KMS-11 (cell line): ENCODE data around the gene SYT7.

Experiments used
- H2AFZ ChIP-seq: fragments of 200-600 bp; sonication (generic); 2 replicates; pipeline ENCODE4 v1.6.1; 2016; ENCODE audit warnings: antibody characterized with exemption, mixed run types, low read depth
- H3K27ac ChIP-seq: fragments of 200-600 bp; sonication (generic); 2 replicates; pipeline ENCODE4 v1.6.1; 2016; ENCODE audit warnings: mild to moderate bottlenecking, mixed run types
- H3K27me3 ChIP-seq: fragments of 200-600 bp; sonication (generic); 2 replicates; pipeline ENCODE4 v1.6.1; 2017; ENCODE audit warnings: mild to moderate bottlenecking, low read depth, mixed run types, moderate library complexity; ENCODE audit not compliant: insufficient read depth
- H3K36me3 ChIP-seq: fragments of 200-600 bp; sonication (generic); 2 replicates; pipeline ENCODE4 v1.6.1; 2017; ENCODE audit warnings: mild to moderate bottlenecking, mixed run types; ENCODE audit not compliant: insufficient read depth
- H3K4me1 ChIP-seq: fragments of 200-600 bp; sonication (generic); 2 replicates; pipeline ENCODE4 v1.6.1; 2016; ENCODE audit warnings: mild to moderate bottlenecking, low read depth, mixed run types; ENCODE audit not compliant: poor library complexity, severe bottlenecking
- H3K4me2 ChIP-seq: fragments of 200-600 bp; sonication (generic); 2 replicates; pipeline ENCODE4 v1.7.0; 2016; ENCODE audit warnings: mild to moderate bottlenecking, mixed run types
- H3K4me3 ChIP-seq: fragments of 200-600 bp; sonication (generic); IDR thresholded peaks from 2 replicates; pipeline ENCODE4 v1.6.1; 2017; ENCODE audit warnings: low read depth, low read length, mixed read lengths; ENCODE audit not compliant: insufficient read depth
- H3K79me2 ChIP-seq: fragments of 200-600 bp; sonication (generic); 2 replicates; pipeline ENCODE4 v1.6.1; 2016; ENCODE audit warnings: low read depth, mixed run types; ENCODE audit not compliant: insufficient read depth
- H3K9ac ChIP-seq: fragments of 200-600 bp; sonication (generic); 2 replicates; pipeline ENCODE4 v1.6.1; 2016; ENCODE audit warnings: mild to moderate bottlenecking, mixed run types
- H4K20me1 ChIP-seq: fragments of 200-600 bp; sonication (generic); 2 replicates; pipeline ENCODE4 v1.6.1; 2016; ENCODE audit warnings: mild to moderate bottlenecking, mixed run types; ENCODE audit not compliant: insufficient read depth
- TF ChIP-seq, protein P1 (sequence below): fragments of 200-600 bp; sonication (generic); conservative IDR thresholded peaks from 2 replicates; pipeline ENCODE4 v1.6.1; 2017; ENCODE audit warnings: low read depth, mild to moderate bottlenecking, antibody characterized with exemption, low read length, moderate library complexity, mixed read lengths

Gene SYT7

DNA sequence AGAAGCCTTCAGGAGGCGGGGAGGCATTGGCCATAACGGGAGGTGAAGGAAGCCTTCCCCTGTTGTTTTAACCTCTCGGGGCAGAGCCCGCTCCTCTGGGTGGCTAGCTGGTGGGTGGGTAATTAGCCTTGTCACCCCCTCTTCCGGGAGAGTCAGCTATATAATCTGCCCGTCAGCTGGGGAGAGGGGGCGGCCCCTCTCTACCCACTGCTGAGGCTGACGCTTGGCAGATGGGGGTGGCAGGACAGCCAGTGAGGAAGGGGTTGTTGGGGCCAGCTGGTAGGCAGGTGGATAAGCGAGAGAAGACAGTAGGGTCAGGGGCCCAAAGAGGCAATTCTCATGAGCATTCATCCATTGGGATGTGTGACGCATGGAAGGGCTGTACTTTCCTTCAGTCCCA lies 33.0 kb upstream of the SYT7 start:
- TF ChIP-seq, protein P1, sequence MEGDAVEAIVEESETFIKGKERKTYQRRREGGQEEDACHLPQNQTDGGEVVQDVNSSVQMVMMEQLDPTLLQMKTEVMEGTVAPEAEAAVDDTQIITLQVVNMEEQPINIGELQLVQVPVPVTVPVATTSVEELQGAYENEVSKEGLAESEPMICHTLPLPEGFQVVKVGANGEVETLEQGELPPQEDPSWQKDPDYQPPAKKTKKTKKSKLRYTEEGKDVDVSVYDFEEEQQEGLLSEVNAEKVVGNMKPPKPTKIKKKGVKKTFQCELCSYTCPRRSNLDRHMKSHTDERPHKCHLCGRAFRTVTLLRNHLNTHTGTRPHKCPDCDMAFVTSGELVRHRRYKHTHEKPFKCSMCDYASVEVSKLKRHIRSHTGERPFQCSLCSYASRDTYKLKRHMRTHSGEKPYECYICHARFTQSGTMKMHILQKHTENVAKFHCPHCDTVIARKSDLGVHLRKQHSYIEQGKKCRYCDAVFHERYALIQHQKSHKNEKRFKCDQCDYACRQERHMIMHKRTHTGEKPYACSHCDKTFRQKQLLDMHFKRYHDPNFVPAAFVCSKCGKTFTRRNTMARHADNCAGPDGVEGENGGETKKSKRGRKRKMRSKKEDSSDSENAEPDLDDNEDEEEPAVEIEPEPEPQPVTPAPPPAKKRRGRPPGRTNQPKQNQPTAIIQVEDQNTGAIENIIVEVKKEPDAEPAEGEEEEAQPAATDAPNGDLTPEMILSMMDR: no peak

DNA sequence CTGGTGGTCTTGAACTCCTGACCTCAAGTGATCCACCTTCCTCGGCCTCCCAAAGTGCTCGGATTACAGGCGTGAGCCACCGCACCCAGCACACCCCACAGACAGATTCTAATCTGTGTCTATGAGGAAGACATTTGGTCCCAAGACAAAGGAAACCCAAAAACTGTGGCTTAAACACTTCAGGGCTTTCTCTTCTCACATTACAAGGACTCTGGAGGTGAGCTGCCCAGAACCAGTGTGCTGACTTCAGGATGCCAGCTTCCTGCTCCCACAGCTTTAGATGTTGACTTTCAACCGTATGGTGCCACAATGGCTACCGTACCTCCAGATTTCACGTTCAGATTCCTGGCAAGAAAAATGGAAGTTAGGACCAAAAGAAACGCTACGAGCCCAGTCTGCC lies 32.2 kb upstream of the SYT7 start:
- H3K79me2 ChIP-seq: no peaks in the 10 kb centered on the region
- H3K27me3 ChIP-seq: peaks cover 78% of the 10 kb centered on the region
- H3K4me3 ChIP-seq: no peak overlapping the region
- TF ChIP-seq, protein P1: no peak
- no peak overlapping the region for H2AFZ ChIP-seq
- no peaks in the 10 kb centered on the region for H4K20me1 ChIP-seq
- no peak overlapping the region for H3K9ac ChIP-seq
- H3K4me2 ChIP-seq: no peak overlapping the region
- H3K27ac ChIP-seq: no peak overlapping the region
- no peaks in the 10 kb centered on the region for H3K36me3 ChIP-seq
- H3K4me1 ChIP-seq: no peaks in the 10 kb centered on the region

More for the DNA sequence above, 33.0 kb upstream of the SYT7 start:
- Histone ChIP-seq H3K27ac (no peak overlapping the region), H3K9ac (no peak overlapping the region), H3K79me2 (no peaks in the 10 kb centered on the region), H3K4me1 (no peaks in the 10 kb centered on the region), H3K36me3 (no peaks in the 10 kb centered on the region), H2AFZ (no peak overlapping the region), H3K27me3 (peaks cover 78% of the 10 kb centered on the region), H3K4me3 (no peak overlapping the region), H3K4me2 (no peak overlapping the region), H4K20me1 (no peaks in the 10 kb centered on the region)

DNA sequence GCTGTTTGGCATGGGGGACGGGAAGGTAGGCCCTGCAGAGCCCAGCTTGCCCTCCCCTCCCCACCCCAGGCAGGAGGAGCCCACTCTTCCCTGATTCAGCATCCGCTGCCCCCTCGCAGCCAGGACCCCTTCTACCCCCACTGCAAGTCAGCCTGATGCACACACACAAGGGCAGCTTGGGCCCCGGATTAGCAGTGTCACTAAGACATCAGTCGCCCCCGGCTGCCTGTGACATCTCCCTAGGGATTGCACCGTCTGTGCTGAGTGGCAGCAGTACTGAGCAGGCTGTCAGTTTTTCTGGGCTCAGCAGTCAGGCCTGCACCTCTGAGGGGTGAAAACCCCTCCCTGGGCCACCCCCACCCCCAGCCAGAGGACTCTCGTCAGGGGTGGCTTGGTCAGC lies 30.4 kb upstream of the SYT7 start:
- Histone ChIP-seq H3K27ac (no peak overlapping the region), H3K36me3 (no peaks in the 10 kb centered on the region), H3K4me3 (no peak overlapping the region), H3K9ac (no peak overlapping the region), H4K20me1 (no peaks in the 10 kb centered on the region), H3K4me1 (no peaks in the 10 kb centered on the region), H2AFZ (no peak overlapping the region), H3K79me2 (no peaks in the 10 kb centered on the region), H3K4me2 (no peak overlapping the region), H3K27me3 (peaks cover 84% of the 10 kb centered on the region)
- TF ChIP-seq, protein P1: no peak

DNA sequence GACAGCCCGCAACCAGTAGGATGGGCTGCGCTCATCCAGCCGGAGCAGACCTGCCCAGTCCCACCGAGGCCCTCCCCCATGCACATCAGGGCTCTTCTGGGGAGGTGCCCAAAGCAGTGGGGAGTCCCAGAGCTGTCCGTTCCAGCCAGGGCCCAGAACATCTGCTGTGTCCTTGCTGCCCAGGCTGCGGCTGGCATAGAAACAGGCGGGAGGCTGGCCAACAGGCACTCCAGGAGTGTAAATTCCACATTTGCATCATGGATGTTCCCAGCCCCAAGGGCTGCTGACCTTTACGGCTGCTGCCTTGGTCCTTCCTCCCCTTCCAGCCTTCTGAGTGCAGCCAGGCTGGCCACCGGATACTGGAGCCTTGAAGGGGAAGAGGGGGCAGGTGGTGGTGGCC lies 30.0 kb upstream of the SYT7 start:
- Histone ChIP-seq H3K27ac (no peak overlapping the region), H3K9ac (no peak overlapping the region), H4K20me1 (no peaks in the 10 kb centered on the region), H3K4me1 (no peaks in the 10 kb centered on the region), H3K79me2 (no peaks in the 10 kb centered on the region), H3K27me3 (peaks cover 85% of the 10 kb centered on the region), H2AFZ (no peak overlapping the region), H3K4me3 (no peak overlapping the region), H3K4me2 (no peak overlapping the region), H3K36me3 (no peaks in the 10 kb centered on the region)
- TF ChIP-seq, protein P1: no peak

DNA sequence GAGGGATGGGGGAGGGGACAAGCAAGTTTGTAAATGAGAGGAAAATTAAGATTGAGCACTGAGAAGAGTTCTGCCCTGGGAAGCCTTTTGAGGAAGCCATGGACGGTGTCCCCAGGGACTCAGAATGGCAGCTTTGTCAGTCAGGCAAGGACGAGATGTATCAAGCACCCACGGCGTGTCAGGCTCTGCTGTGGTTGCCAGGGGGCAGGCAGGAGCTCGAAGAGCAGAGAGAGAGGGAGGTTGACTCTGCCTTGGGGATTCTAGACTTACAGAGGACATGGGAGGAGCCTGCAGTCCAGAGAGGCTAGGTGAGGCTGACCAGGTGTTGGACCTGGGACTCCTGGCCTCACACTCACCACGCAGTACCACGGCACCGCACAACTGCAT lies 29.1 kb upstream of the SYT7 start:
- Histone ChIP-seq H3K4me2 (no peak overlapping the region), H3K36me3 (no peaks in the 10 kb centered on the region), H3K4me3 (no peak overlapping the region), H3K27ac (no peak overlapping the region), H2AFZ (no peak overlapping the region), H3K27me3 (peaks cover 86% of the 10 kb centered on the region), H4K20me1 (no peaks in the 10 kb centered on the region), H3K79me2 (no peaks in the 10 kb centered on the region), H3K9ac (no peak overlapping the region), H3K4me1 (no peaks in the 10 kb centered on the region)
- TF ChIP-seq, protein P1: no peak
